ENCODE measurements around the gene ZFHX3.

- no peak for TF ChIP-seq ZNF384 (IDR thresholded peaks at IDR 0.05)
- TF ChIP-seq ARNT (IDR thresholded peaks at IDR 0.05) = no peak
- TF ChIP-seq NFRKB (IDR thresholded peaks at IDR 0.05) = no peak
- TF ChIP-seq BHLHE40 (IDR thresholded peaks at IDR 0.05; ENCODE audit: borderline replicate concordance) = no peak
- TF ChIP-seq LEF1 (IDR thresholded peaks at IDR 0.05; ENCODE audit: borderline replicate concordance) = no peak
- TF ChIP-seq FOXA1 (IDR thresholded peaks at IDR 0.05) = no peak
Observed at GRCh38 chr16:72846594-72846993, 201.3 kb downstream of the ZFHX3 start.
